GM12873 (cell line): Measurements from ENCODE around the gene RSPH4A.

Experiments used
- CTCF ChIP-seq: IDR thresholded peaks from 2 replicates; pipeline ENCODE4 v1.5.1; 2012; ENCODE audit warnings: low read depth, mild to moderate bottlenecking, moderate library complexity, low read length, control low read depth; ENCODE audit not compliant: insufficient read depth; ENCODE audit errors: missing control alignments

The RSPH4A gene

GRCh38 chr6:116596815-116597214, 19.5 kb upstream of the RSPH4A start:
- no peak for TF ChIP-seq CTCF

GRCh38 chr6:116605935-116606334, 10.3 kb upstream of the RSPH4A start:
- no peak for TF ChIP-seq CTCF

GRCh38 chr6:116611056-116611455, 5.2 kb upstream of the RSPH4A start:
- no peak for TF ChIP-seq CTCF

- no peak for TF ChIP-seq CTCF
These were observed 416 bp downstream of the RSPH4A start for GRCh38 chr6:116616737-116617053.

GRCh38 chr6:116624036-116624805, 7.9 kb downstream of the RSPH4A start:
- TF ChIP-seq CTCF, result no peak

GRCh38 chr6:116625872-116626271, 9.6 kb downstream of the RSPH4A start:
- TF ChIP-seq CTCF, result no peak

GRCh38 chr6:116629563-116629981, 13.3 kb downstream of the RSPH4A start:
- no peak for TF ChIP-seq CTCF
